HG03139 (cell line): ENCODE results near the gene GMDS.

ENCODE experiments used
- ATAC-seq: cut with Tn5 transposase; IDR thresholded peaks from one replicate; pipeline ENCODE4 v1.9.1; 2021; ENCODE audit not compliant: unreplicated experiment

The GMDS gene

GRCh38 chr6:1815827-1816452 lies 429.5 kb downstream of the GMDS start:
- ATAC-seq, result no peak

- no peak for ATAC-seq
Observed at GRCh38 chr6:1814279-1814678, 431.1 kb downstream of the GMDS start.

DNA sequence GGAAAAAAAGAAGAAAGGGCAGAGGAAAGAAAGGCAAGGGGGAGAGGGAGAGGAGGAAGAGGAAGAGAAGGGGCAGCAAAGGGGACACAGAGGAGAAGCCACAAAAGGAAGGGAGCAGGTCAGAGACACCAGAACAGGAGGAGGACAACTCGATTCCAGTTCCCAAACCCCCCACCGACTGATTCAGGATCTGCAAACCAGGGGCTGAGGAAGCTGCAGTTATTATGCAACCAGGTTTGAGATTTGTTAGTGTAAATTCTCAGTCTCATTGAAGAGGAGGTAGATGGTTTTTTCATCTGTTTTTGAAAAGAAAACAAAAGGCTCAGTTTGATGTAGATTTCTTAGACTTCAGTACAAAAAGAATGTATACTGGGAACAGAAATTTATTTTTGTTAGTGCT lies 432.9 kb downstream of the GMDS start:
- ATAC-seq, result no peak

- no peak for ATAC-seq
Observed at GRCh38 chr6:1812034-1812433, 433.4 kb downstream of the GMDS start.

GRCh38 chr6:1810880-1811279 lies 434.5 kb downstream of the GMDS start:
- ATAC-seq, result no peak

DNA sequence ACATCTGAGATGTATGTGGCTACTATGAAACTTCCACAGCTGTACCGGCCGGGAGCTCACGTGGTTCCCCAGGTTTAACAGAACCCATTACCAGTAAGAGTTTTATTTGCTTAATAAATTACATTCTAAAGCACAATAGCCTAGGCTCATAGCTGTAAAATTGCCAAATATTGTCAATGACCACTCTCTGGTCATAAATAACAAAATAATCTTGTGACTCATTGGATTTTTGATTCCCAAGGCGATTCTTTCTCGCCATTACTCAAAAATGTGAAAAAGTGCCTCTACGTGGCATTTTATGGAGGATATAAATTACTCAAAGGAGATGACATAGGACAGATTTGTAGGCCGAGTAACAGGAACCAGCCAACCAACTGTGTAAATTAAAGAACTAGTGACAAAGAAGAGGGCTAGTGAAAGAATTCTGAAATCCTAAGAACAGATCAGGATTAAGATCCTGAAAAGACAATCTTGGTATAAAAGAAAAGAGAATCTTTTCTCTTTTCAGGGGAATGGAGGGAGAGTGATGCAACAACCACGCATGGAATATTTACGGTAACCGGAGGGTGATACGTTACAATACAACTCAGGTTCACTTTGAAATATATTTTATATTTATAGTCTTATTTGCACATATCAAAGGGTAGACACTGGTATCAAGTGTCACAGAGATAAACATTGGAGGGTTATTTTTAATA lies 436.0 kb downstream of the GMDS start:
- ATAC-seq, result no peak

GRCh38 chr6:1806935-1807334 lies 438.5 kb downstream of the GMDS start:
- ATAC-seq, result no peak

DNA sequence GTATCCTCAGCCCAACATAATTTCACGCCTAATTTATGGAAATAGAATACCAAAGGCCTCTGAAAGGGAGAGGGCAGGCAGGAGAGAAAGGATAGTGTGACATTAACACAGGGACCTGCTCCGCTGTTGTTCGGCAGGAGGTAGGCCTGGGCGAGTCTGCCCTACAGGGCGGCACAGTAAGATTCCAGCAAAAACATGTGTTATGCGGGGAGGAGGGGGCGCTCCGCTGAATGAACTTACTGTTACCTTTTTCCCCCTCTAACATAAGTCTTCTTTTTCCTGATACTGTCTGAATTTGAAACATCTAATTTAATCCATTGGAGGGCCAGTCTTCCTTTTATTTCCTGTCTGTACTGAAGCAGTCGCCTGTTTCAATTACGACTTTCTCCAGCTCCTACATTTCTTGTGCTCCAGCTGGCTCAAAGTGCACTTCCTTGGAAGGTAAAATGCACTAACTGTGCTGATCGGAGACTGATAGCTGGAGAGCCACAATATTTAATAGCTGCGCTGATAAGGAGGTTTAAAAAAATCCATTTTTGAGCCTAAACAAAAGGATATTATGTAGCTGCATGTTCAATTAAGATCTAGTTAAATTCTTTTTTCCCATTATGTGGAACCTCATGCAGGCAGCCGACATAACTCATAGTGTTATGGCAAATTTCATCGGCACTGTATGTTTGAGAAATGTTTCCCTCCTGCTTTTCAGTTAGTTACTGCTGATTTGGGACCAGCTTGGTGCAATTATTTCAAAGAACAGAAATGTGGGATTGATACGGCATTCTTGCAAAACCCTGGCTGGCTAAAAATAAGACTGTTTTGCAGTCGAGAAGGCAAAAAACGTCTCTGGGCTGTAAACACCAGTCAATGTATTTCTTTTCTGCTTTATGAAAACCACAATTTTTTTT lies 442.7 kb downstream of the GMDS start:
- no peak for ATAC-seq

- no peak for ATAC-seq
Observed at GRCh38 chr6:1801401-1801800, 444.0 kb downstream of the GMDS start.

DNA sequence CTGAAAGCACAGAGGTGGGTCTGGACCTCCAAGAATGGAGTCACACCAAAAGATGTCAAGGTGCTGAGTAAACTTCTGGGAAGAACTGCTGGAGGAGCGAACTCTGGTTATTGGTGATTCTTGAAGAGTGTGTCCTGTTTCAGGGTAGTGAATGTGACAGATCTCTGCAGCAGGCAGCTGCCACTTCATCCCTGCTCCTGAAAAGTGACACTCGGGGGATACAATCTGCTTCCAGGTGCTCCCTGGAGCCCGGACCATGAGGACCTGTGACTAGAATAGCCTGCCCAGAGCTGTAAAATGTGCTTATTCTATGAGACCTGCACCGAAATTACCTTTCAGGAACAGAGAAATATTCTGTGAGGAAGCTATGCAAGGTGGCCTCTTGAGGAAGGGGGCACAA lies 444.6 kb downstream of the GMDS start:
- ATAC-seq, result no peak

GRCh38 chr6:1798965-1799325 lies 446.5 kb downstream of the GMDS start:
- ATAC-seq, result no peak

DNA sequence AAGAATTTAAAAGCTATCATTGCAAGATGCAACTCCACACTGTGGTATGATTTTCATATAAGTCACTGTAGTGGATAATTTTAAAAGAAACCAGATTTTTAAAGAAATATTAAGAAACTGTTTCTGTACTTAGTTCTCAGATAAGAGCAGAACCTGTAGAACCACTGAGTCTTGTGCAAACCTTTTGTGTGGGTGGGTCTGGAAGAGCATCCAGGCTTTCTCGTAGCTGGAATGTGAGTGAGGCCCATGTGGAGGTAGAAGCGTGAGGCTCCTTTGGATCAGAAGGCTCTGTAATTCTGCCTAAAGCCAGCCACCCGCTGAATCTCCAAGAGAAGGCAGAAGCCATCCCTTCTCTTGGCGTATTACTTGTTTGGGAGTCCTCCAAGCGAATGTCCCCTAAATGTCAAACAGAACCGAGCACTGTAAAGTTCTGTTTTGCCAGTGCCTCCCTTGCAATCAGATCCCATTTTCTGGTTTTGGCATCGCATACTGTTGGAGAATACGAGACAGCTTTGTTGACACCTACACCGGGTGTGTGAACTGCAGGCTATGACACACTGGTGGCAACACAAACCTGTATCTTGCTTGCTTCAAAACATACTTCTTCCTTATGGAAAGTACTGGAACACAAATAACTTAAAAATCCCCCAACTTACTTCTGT lies 447.0 kb downstream of the GMDS start:
- ATAC-seq, result no peak

DNA sequence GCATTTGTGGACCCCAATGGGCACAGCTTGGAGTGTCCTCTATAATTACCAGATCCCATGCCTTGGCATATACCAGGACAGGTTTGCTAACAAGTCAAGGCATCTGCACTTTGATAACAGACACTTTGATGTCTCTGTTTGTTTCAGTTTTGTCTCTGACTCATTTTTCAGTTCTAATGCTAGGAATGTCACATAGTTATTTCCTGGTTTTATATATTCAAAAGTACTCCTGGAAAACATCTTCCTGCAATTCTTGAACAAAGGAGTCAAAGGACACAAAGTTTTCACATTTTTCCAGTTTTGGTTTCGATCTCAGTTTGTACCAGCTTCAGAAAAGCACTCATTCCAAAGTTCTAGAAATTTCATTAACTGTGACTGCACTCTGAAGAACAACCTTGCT lies 447.6 kb downstream of the GMDS start:
- ATAC-seq, result no peak

DNA sequence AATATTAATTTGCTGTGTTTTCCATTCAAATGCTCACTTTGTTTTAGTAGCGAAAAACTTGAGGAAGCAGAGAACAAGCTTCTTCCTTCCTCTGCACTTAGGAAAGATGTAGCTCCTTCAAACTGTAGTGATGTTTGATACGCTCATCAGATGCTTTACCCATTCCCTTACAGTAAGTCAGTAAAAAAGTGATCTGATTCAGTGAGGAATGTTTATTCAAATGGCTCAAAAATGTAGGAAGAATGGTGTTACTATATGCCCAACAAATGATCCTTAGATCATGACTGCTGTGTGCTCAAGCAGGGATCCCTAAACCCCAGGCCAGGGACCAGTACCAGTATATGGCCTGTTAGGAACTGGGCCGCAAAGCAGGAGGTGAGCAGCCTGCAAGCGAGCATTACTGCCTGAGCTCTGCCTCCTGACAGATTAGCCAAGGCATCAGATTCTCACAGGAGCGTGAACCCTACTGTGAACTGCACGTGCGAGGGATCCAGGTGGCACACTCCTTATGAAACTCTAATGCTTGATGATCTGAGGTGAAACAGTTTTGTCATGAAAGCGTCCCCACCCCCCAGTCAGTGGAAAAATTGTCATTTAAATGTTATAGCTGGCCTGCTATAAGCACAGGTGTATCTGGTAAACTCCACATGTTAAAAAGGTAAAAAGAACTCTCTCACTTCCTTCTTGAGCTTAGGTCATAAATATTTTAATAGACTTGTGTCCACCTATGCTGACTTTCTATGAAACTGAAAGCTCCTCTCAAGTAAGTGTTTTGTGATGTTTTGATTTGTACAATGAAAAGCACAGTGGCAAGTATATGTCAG lies 448.5 kb downstream of the GMDS start:
- peak; percentile 52 for ATAC-seq

- no peak for ATAC-seq
Observed at GRCh38 chr6:1795910-1796309, 449.5 kb downstream of the GMDS start.

DNA sequence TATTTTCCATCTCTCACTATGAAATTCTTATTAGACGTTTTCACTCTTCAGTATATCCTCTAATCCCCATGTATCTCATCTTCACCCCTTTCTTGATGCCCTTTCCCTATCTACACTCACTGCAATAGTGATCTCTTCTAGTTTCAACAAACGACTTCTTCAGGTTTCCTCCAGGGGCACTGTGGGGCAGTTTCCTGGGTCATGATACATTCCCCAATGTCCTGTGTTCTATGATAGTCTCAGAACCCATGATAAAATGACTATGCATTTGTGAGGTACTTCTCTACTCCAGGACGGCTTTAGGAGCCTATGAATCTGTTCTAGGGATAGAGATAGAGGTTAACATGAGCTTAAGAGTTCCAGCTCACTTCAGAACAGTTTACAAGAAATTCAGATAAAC lies 452.4 kb downstream of the GMDS start:
- ATAC-seq, result no peak

- no peak for ATAC-seq
Observed at GRCh38 chr6:1790684-1791083, 454.7 kb downstream of the GMDS start.

DNA sequence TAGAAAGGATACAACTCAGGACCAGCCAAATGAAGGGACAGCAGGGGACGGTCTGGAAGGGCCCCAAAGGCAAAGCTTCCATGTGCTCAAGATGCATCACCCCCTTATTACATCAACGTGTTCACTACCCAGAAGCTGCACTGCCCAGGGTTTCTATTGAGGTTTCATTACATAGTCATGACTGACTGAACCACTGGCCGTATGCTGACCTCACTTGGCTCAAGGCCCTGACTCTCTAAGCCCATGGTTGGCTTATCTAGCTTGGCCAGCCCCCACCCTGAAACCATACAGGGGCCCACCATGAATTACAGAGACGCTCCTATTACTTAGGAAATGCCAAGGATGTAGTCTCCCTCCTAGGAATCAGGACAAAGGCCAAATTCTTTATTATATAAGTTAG lies 456.3 kb downstream of the GMDS start:
- ATAC-seq, result no peak

GRCh38 chr6:1787894-1788293 lies 457.5 kb downstream of the GMDS start:
- ATAC-seq, result no peak
